ENCODE measurements around the gene NANP. TPM values are rescaled to one million over a fixed set of nuclear protein-coding genes. Genes with fewer than 3 reads are reported as not detected.

Gene NANP
- total RNA-seq, 1 experiment from 2014 or later = 3.1 TPM

Other genes starting within 250 kb of the NANP start
- gene ABHD12, start 233.2 kb downstream of the NANP start, total RNA-seq (2014; rRNA removed; shearing (Covaris generic); ENCODE audit: low replicate concordance) = 7.1 and 15.9 TPM in 2 replicates
- 10.9 and 12.7 TPM in 2 replicates for gene GINS1, start 216.3 kb downstream of the NANP start, total RNA-seq (2014; rRNA removed; shearing (Covaris generic); ENCODE audit: low replicate concordance)
- gene NINL, start 38.5 kb downstream of the NANP start, total RNA-seq (2014; rRNA removed; shearing (Covaris generic); ENCODE audit: low replicate concordance) = 3.2 and 9.0 TPM in 2 replicates
- gene ZNF337, start 72.8 kb upstream of the NANP start, total RNA-seq (2014; rRNA removed; shearing (Covaris generic); ENCODE audit: low replicate concordance) = 3.7 and 7.8 TPM in 2 replicates

Data from MG63 (cell line).